Middle frontal gyrus (tissue), 1 donor: Measurements from ENCODE around the gene NSMCE1.

Experiments used
- DNase-seq: peaks from one replicate; pipeline ENCODE4 v3.0.0-alpha.2; 2015; ENCODE audit warnings: low spot score; ENCODE audit errors: extremely low spot score

The NSMCE1 gene

DNA sequence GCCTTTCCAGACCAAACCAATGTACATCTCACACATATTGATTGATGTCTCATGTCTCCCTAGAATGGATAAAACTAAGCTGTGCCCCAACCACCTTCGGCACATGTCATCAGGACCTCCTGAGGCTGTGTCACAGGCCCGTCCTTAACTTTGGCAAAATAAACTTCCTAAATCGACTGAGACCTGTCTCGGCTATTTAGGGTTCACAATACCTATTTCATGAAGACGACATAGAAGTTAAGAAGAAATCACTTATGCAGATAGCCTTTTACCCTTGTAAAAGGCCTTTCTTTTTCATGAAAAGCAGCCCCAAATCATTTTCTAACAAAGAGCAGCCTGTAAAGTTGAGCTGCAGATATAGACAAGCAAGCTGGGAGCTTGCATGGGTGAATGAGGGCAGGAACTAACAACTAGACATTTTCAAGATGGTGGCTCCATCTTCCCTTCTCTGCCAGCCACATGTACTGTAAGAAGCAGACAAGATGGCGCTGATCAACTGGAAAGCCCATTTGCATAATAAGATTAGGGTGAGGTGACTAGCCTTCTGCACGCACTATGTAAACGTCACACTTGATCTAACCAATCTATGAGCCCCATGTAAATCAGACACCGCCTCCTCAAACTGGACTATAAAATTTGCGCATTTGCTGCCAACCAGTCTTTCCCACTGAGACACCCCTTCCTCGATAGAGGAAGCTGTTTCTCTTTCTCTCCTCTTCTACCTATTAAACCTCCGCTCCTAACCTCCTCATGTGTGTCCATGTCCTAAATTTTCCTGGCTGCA, 69.9 kb downstream of the NSMCE1 start:
- DNase-seq, result no peak

DNA sequence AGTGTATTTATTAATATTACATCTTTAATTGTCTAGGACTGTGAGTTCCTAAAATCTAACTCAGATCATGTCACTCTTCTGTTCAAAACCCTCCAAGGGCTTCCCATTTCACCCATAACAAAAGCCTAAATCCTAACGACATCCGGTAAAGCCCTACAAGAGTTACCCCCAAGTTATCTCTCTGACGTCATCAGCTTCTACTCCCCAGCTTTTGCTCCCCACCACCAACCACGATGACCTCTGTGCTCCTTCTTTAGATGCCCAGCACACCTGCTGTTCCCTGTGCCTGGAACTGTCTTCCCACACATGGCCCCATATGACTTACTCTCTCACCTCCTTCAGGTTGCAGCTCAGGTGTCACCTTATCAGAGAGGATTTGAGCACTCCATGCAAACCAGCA, 71.6 kb downstream of the NSMCE1 start:
- DNase-seq, result no peak

DNA sequence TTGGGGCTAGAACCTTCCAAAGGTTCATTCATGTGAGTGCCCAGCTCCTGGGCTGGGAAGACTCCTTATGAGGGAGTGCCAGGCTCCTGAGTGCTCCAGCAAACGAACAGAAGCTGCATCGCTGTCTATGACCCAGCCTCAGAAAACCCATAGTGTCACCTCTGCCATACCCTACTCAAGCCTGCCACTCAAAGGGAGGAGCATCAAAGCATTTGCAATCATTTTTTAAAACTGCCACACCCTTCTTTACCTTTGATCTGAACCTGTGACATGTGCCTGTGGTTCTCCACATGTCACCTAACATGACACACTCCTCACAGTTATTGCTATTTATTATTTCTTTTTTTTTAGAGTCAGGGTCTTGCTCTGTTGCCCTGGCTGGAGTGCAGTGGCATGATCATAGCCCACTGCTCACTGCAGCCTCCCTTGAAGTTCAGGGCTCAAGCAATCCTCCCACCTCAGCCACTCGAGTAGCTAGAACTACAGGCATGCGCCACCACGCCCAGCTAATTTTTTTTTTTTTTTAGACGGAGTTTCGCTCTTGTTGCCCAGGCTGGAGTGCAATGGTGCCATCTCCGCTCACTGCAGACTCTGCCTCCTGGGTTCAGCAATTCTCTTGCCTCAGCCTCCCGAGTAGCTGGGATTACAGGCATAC, 72.5 kb downstream of the NSMCE1 start:
- DNase-seq, result no peak

DNA sequence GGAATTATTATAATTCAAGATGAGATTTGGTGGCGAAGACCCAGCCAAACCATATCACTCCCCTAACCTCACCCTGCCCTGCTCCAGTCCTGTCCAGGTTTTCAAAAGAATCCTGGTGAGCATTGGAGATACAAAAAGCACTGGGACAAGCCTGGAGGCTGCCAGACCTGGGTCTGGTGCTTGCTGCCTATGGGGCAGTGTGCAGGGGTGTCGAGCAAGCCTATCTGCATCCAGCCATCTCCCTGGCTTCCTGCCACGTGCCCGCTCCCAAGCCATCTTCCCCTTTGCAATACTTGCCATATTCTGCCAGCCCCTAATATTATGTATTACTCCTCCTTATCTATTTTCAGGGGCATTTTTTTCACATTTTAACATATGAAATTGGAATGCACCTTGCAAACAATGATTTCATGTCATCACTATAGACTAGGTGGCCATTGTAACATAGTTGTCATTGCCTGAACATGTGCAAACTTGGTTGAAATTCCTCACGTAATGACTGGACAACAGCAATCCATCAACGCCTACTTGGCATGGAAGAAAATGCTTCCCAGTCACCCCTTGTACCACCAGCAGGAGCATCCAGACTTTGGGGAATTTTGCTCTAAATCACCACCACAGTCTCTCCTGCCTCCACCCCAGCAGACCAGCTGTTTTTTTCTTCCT, 73.4 kb downstream of the NSMCE1 start:
- no peak for DNase-seq

DNA sequence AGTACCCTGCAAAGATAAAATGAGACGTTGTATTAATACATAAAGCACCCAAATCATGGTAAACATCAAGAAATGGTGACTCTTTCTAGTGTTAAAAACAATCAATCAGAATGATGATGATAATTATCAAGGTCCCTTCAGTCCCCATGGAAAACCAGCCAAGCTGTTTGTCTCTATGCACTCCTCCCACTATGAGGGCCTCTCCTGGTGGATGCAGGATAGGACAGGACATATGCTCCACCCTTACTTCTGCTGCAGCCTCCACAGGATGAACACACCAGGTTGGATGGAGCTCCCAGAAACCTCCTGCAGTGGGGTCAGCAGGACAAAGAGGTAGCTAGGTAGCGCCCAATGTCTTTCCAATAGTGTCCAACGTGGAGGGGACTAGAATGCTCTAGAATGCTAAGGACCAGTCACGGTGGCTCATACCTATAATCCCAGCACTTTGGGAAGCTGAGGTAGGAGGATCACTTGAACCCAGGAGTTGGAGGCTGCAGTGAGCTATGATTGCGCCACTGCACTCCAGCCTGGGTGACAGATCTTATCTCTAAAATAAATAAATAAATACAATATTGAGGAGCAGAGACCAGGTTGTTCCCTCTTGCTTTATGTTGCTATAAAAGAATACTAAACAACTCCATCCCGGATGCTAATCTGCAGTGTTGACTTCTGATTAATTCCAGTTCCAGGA, 75.1 kb downstream of the NSMCE1 start:
- no peak for DNase-seq

DNA sequence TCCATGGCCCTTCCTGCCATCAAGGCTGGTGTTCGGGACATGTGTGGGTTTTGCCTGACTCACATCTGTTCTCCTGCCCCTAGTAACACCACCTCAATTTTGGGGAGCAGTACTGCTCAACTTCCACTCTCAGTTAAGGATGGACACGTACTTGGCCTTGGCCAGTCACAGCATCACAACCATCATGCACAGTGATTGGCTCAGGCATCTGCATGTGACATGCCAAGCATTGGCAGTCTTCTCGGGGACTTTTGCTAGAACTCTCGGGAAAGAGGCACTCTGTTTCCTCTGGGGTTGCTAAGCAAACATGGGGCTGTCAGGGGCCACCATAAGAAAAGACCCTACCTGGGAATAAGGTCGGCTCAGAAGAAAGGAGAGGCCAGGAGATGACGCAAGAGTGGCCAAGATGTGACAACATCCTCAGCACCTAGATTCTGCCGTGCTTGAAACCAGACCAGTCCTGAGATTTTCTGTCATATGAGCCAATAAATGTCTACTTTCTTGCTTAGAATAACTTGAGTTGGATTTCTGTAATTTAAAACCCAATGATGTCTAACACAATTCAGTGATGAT, 77.1 kb downstream of the NSMCE1 start:
- no peak for DNase-seq

DNA sequence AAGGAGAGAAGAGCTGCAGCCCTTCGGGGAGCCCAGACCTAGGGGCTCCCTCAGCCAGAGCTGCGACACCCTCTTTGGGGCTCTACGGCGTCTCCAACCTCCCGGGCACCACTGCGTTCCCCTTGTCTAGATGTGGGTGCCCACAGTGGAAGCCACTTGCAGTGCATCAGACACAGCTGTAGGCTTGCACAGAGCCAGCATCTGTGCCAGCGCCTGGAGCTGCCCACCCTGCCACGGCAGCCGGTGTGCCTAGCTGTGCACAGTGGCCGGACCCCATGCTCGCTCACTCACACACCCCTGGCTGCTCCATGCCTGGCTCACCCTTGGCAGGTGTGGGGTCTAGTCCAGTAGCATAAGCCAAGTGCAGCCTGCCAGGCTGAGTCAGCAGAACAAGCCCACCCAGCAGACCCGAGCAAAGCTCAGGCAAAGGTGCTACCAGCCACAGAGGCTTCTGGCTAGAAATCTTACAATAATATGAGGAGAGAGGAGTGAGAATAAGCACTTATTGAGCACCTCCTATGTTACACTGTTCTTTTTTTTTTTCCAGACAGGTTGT, 78.2 kb downstream of the NSMCE1 start:
- no peak for DNase-seq

DNA sequence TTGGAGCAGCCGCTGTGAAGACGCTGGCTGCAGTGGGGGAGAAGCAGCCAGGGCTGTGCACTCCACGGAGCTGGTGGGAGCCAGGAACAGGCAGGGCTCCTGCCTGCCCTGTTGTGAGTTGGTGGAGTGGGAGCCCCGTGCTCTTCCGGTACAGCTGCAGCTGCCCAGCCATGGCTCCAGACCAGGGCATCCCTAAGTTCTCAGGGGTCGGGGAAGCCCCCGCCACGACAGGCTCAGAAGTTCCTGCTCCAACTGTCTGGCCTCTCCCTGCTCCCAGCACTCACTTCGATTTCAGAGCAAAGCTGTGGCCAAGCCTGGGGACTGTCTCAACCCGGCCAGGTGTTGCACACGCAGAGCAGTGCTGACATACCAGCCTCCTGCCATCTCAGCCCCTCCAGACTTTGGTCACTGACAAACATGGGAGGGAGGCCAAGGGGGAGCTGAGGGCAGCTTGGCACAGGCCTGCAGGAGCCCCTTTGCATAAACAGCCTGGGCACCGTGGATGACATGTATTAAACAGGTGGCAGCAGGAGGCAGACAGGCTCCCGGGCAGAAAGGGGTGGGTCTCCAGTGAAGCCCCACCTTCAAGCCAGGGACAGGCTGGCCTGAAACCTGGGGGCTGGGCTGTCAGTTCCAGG, 79.1 kb downstream of the NSMCE1 start:
- DNase-seq, result no peak

DNA sequence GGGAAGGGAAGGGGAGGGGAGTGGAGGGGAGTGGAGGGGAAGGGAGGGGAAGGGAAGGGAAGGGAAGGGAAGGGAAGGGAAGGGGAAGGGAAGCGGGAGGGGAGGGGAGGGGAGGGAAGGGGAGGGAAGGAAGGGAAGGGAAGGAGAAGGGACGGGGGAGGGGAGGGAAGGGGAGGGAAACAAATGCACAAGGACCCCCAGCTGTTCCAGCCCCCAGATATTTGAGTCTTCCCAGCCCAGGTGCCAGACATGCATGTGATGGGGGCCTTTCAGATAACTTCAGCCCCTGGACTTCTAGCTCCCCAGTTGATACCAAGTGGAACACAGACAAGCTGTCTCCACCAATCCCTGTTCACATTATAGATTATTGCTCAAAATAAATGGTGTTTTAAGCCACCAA, 79.9 kb downstream of the NSMCE1 start:
- DNase-seq, result no peak

DNA sequence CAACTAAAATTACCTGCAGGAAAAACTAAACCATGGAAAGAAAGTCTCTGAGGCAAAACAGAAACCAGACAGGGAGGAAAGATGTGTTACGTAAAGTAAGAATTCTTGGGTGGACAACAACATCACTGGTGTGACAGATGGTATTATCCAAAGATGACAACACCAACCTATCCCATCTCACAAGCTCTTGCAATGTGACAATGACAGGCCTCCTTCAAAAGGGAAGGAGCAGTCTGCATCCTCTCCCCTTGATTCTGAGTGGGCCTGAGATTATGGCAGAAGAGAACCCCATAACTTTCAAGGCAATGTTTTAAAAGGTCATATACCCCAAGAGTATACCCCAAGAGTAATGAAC, 82.8 kb downstream of the NSMCE1 start:
- no peak for DNase-seq

DNA sequence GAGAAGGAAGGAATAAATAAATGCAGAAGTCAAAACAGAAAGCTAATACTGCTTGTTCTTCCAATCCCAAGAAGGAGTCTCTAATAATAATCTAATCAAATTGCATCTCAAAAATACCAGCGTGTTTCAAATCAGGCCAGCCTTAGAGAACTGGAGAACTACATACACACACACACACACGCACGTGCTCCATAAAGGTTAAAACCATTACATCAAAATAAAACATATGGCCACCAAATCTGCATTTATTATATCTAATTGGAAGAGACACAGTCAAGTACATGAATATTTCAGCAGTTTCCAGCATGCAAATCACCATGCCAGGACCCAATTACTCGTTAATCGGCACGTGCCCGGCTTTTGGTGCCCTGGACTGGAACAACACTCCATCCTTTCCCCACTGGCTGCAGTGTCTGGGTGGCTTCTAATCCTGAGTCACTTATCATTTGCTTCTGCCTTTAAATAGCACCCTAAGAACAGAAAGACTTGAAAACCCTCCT, 85.6 kb downstream of the NSMCE1 start:
- DNase-seq, result no peak

DNA sequence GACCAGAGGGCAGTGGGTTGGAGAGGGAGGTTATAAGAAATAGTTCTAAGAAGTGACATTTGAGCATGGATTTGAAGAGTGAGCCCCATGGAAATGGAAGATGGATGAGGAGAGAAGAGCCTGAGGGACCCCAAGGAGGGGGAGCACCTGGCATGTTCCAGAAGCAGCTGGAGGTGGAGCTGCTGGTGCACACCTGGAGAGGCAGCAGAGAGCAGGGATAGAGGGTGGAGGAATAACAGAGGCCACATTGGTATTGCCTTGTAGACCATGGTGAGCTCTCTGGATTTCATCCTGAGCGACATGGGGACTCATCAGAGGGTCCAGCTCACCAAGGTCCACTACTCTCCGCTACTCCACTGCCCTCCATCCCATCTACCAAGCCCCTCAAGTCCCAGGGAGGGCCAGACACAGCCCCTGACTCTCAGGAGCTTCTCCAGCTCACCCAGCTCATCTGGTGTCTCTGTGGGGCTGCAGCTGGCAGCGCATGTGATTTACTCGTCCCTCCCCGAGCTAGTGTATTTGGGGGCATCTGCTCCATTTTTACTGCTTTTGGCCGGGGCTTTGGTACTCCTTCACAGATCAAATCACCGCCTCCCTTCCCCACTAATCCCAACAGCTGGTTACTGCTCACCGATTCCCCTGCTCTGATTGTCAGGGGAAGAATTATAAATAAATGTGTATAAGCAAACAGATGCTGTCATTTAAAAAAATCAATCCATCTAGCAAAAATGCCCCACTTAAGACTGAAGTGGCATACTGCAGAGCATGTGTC, 87.4 kb downstream of the NSMCE1 start:
- no peak for DNase-seq

DNA sequence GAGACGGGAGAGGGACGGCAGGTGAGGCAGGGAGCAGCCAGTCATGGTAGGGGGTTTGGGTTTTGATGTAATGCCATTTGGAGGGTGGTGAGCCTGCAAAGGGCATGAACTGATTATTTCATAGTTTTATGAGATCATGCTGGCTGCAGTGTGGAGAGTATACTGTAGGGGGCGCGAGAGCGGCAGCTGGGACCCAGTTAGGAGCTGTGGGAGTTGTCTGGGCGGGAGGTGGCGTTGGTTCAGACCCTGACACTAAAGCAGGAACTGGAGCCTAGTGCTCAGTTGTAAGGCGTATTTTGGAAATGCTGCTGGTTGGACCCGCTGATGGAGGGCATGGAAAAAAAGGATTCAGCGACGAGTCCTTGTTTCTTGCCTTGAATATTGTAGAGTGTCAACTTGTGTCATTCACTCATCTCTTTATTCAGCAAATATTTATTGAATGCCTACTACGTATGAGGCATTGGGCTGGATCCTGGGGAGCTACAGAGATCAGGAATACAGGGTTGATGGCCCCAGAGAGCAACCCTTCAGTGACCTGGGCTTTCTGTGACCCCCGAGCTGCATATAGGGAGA, 89.0 kb downstream of the NSMCE1 start:
- no peak for DNase-seq

DNA sequence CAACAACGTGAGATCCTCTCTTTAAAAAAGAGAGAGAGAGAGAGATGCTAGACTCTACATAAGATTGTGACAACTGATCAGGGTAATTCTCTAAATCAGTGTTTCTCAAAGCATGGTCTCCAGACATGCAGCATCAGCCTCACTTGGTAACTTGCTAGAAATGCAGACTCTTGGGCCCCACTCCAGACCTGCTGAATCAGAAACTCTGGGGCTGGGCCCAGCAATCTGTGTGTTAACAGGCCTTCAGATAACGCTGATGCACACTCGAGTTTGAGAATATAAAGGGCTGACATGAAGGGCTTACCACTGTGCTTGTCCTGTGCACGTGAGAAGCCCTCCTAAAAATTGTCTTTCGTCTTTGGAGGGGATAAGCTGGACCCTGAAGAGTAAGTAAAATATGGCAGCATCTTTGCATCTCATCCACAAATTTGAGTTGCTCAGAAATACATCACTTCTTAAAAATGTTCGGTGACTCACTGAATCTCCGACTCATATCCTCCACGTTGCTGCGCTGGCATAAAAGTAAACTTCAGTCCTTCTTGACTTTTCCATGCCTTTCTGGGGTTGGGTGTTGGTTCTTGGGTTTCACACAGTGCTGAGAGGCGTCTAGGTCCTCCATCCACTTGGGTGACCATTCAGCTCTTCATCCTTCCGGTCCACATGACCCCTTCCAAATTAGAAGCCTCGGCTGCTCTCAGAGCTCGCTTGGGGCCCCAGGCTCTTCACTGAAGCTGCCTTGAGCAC, 91.4 kb downstream of the NSMCE1 start:
- DNase-seq, result no peak

DNA sequence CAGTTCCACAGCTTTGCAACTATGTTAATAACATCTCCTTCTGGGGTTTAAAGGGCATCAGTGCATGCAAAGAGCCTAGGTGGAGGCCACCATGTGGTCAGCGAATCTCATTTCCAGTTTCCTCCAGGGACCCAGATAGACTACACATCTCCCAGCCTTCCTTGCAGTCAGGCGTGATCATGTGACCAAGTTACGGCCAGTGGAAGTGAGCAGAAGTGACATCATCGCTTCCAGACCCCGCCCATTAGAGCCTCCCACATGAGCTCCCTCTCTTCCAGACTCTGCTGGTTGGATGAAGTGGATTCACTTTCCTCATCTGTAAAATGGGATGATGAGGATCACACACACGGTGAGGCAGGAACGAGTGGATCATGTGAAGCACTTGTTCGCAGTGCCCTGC, 92.7 kb downstream of the NSMCE1 start:
- DNase-seq, result no peak
